Colonic mucosa (tissue), 4 donors: ENCODE measurements around the gene PLXNA4. TPM values are rescaled to one million over a fixed set of nuclear protein-coding genes. Genes with fewer than 3 reads are reported as not detected.
"Not testable (repeated sequence)": the region's sequence is repeated elsewhere in the genome, so short reads cannot be mapped to it uniquely, and the experiment has no call there.

Experiments
- DNase-seq: peaks from one replicate; pipeline ENCODE4 v3.0.0-alpha.2; 2020
- H3K27ac ChIP-seq: fragments of 200-600 bp; one replicate; pipeline ENCODE4 v1.8.0; 2021
- H3K27me3 ChIP-seq: fragments of 200-600 bp; one replicate; pipeline ENCODE4 v1.8.0; 2021
- H3K36me3 ChIP-seq: fragments of 200-600 bp; one replicate; pipeline ENCODE4 v1.8.0; 2021
- H3K4me1 ChIP-seq: fragments of 200-600 bp; one replicate; pipeline ENCODE4 v1.8.0; 2021; ENCODE audit warnings: mild to moderate bottlenecking
- H3K4me3 ChIP-seq: fragments of 200-600 bp; one replicate; pipeline ENCODE4 v1.8.0; 2021
- H3K9ac ChIP-seq, 2 donors: one replicate each; pipeline ENCODE4 v1.7.0; 2013; ENCODE audit warnings: control low read depth in 2 of 2, low read depth in 2 of 2, low read length in 2 of 2
- H3K9me3 ChIP-seq: fragments of 200-600 bp; one replicate; pipeline ENCODE4 v1.8.0; 2021
- CTCF ChIP-seq: fragments of 200-600 bp; IDR thresholded peaks from one replicate; pipeline ENCODE4 v1.8.0; 2022; ENCODE audit warnings: antibody characterized with exemption, mild to moderate bottlenecking
- intact Hi-C: fragments of 100-400 bp; cut with DNase I; formaldehyde crosslinking; loops from one replicate; pipeline ENCODE4 v1.14.1; 2022
- total RNA-seq, 2 donors: library from RNA; stranded (reverse); fragmentation: NEBNext Ultra II Directional in 1 of 2; extraction: Animal tissue kit (Norgen Biotek cat#: 25700) in 1 of 2; gene quantifications; one replicate each; pipeline ENCODE4 v1.2.1, GENCODE V29; 2021
- donor health status: healthy.
- donor health status: DM: no; HTN: no; CAD: no.
- donor health status: DM: no; HTN: no; CAD: no.

PLXNA4 gene
- total RNA-seq, 2 donors from 2014 or later = 0.15 to 0.77 TPM

- H3K9ac ChIP-seq = no peak overlapping the region
- no peak for TF ChIP-seq CTCF
- H3K27ac ChIP-seq = no peak overlapping the region
- no peak for DNase-seq
- no peaks in the 10 kb centered on the region for H3K9me3 ChIP-seq
- no peak overlapping the region for H3K4me3 ChIP-seq
- H3K27me3 ChIP-seq = no peaks in the 10 kb centered on the region
- H3K36me3 ChIP-seq = no peaks in the 10 kb centered on the region
- H3K4me1 ChIP-seq = no peaks in the 10 kb centered on the region
- intact Hi-C loops = loop anchor here (5.0 kb wide), 1 partner anchor 182 kb away; the partner anchor contains the start of gene PLXNA4
These were observed 180.9 kb downstream of the PLXNA4 start for GRCh38 chr7:132395361-132395760.

GRCh38 chr7:132394283-132395198 is 181.7 kb downstream of the PLXNA4 start:
- Histone ChIP-seq H3K9me3 (no peaks in the 10 kb centered on the region), H3K36me3 (no peaks in the 10 kb centered on the region), H3K4me1 (no peaks in the 10 kb centered on the region), H3K27ac (no peak overlapping the region), H3K27me3 (no peaks in the 10 kb centered on the region), H3K9ac (no peak overlapping the region), H3K4me3 (no peak overlapping the region)
- intact Hi-C loops = loop anchor here (5.0 kb wide), 2 partner anchors 72 to 183 kb away; partner anchors contain the start of gene PLXNA4
- no peak for DNase-seq
- TF ChIP-seq CTCF = peak; percentile 18

- Histone ChIP-seq H3K36me3 (no peaks in the 10 kb centered on the region), H3K4me1 (no peaks in the 10 kb centered on the region), H3K9me3 (no peaks in the 10 kb centered on the region), H3K9ac (no peak overlapping the region), H3K27me3 (no peaks in the 10 kb centered on the region), H3K27ac (no peak overlapping the region), H3K4me3 (no peak overlapping the region)
- DNase-seq = no peak
- TF ChIP-seq CTCF = no peak
- intact Hi-C loops = loop anchor here (5.0 kb wide), 1 partner anchor 72 kb away; no protein-coding TSS in a partner anchor
These were observed 182.4 kb downstream of the PLXNA4 start for GRCh38 chr7:132393789-132394261.

GRCh38 chr7:132392713-132393112 is 183.6 kb downstream of the PLXNA4 start:
- Histone ChIP-seq H3K36me3 (no peaks in the 10 kb centered on the region), H3K27me3 (no peaks in the 10 kb centered on the region), H3K9ac (no peak overlapping the region), H3K27ac (no peak overlapping the region), H3K9me3 (no peaks in the 10 kb centered on the region), H3K4me1 (no peaks in the 10 kb centered on the region), H3K4me3 (no peak overlapping the region)
- intact Hi-C loops = loop anchor here (5.0 kb wide), 1 partner anchor 70 kb away; no protein-coding TSS in a partner anchor
- no peak for TF ChIP-seq CTCF
- DNase-seq = no peak

GRCh38 chr7:132390705-132391104 is 185.6 kb downstream of the PLXNA4 start:
- Histone ChIP-seq H3K27ac (no peak overlapping the region), H3K9ac (no peak overlapping the region), H3K4me3 (no peak overlapping the region), H3K9me3 (no peaks in the 10 kb centered on the region), H3K4me1 (no peaks in the 10 kb centered on the region), H3K36me3 (no peaks in the 10 kb centered on the region), H3K27me3 (no peaks in the 10 kb centered on the region)
- intact Hi-C loops = loop anchor here (5.0 kb wide), 1 partner anchor 68 kb away; no protein-coding TSS in a partner anchor
- TF ChIP-seq CTCF = no peak
- DNase-seq = no peak

GRCh38 chr7:132390049-132390448 is 186.2 kb downstream of the PLXNA4 start:
- intact Hi-C loops = loop anchor here (5.0 kb wide), 1 partner anchor 68 kb away; no protein-coding TSS in a partner anchor
- not testable (repeated sequence) for H3K27me3 ChIP-seq, H3K4me3 ChIP-seq, H3K36me3 ChIP-seq, H3K9me3 ChIP-seq, H3K4me1 ChIP-seq, DNase-seq, H3K9ac ChIP-seq, H3K27ac ChIP-seq
